Keratinocyte (primary cell): Measurements from ENCODE around the gene ACAP3. TPM values are rescaled to one million over a fixed set of nuclear protein-coding genes. Genes with fewer than 3 reads are reported as not detected.

Source experiments
- DNase-seq: peaks from one replicate; pipeline ENCODE4 v3.0.0-alpha.2; 2011; ENCODE audit warnings: low read depth, missing footprints, low spot score
- FAIRE-seq: peaks from 2 replicates; lab custom pipeline; 2011; peaks lifted over from hg19 to GRCh38; lab: Jason Lieb, UNC
- H2AFZ ChIP-seq: 2 replicates; pipeline ENCODE4 v1.6.0; 2012; ENCODE audit warnings: low read length, control low read depth, inconsistent platforms; ENCODE audit not compliant: control insufficient read depth
- H3K27ac ChIP-seq: 2 replicates; pipeline ENCODE4 v1.5.1; 2011; ENCODE audit warnings: low read length; ENCODE audit not compliant: control insufficient read depth, insufficient read depth
- H3K27me3 ChIP-seq: 3 replicates; pipeline ENCODE4 v1.6.0; 2011; ENCODE audit warnings: low read length; ENCODE audit not compliant: control insufficient read depth, insufficient read depth; ENCODE audit errors: extremely low read depth
- H3K36me3 ChIP-seq, 2 experiments: 2 replicates in 1 of 2; 3 replicates in 1 of 2; pipeline ENCODE4 v1.5.1; 2011; ENCODE audit warnings: low read length in 2 of 2, mild to moderate bottlenecking in 1 of 2; ENCODE audit not compliant: control insufficient read depth in 2 of 2, insufficient read depth in 2 of 2; ENCODE audit errors: extremely low read depth in 1 of 2
- H3K4me1 ChIP-seq: 3 replicates; pipeline ENCODE4 v1.5.1; 2011; ENCODE audit warnings: low read length; ENCODE audit not compliant: control insufficient read depth, insufficient read depth; ENCODE audit errors: extremely low read depth
- H3K4me2 ChIP-seq: 3 replicates; pipeline ENCODE4 v1.6.0; 2011; ENCODE audit warnings: low read depth, low read length; ENCODE audit not compliant: control insufficient read depth, insufficient read depth; ENCODE audit errors: extremely low read depth
- H3K4me3 ChIP-seq, 3 experiments: fragments of 200-600 bp in 1 of 3; sonication (generic) in 1 of 3; 2 replicates in 2 of 3; 3 replicates in 1 of 3; pipeline ENCODE4 v1.5.1; 2011 to 2016; ENCODE audit warnings: low read length in 3 of 3, mild to moderate bottlenecking in 3 of 3, control low read depth in 2 of 3, inconsistent platforms in 1 of 3, low read depth in 1 of 3, mixed read lengths in 1 of 3, mixed run types in 1 of 3, moderate library complexity in 1 of 3; ENCODE audit not compliant: control insufficient read depth in 2 of 3, insufficient read depth in 2 of 3; ENCODE audit errors: extremely low read depth in 1 of 3
- H3K79me2 ChIP-seq: 2 replicates; pipeline ENCODE4 v1.6.0; 2012; ENCODE audit warnings: low read length; ENCODE audit not compliant: control insufficient read depth, insufficient read depth
- H3K9ac ChIP-seq: 3 replicates; pipeline ENCODE4 v1.6.0; 2011; ENCODE audit warnings: low read length; ENCODE audit not compliant: control insufficient read depth, insufficient read depth; ENCODE audit errors: extremely low read depth
- H3K9me1 ChIP-seq: 3 replicates; pipeline ENCODE4 v1.6.0; 2011; ENCODE audit warnings: low read length; ENCODE audit not compliant: control insufficient read depth, insufficient read depth; ENCODE audit errors: extremely low read depth
- H3K9me3 ChIP-seq: 2 replicates; pipeline ENCODE4 v1.5.1; 2012; ENCODE audit warnings: low read depth, low read length; ENCODE audit not compliant: control insufficient read depth
- H4K20me1 ChIP-seq: 3 replicates; pipeline ENCODE4 v1.6.0; 2011; ENCODE audit warnings: low read length; ENCODE audit not compliant: control insufficient read depth, insufficient read depth; ENCODE audit errors: extremely low read depth
- CTCF ChIP-seq, 3 experiments: IDR thresholded peaks in 1 of 3; conservative IDR thresholded peaks in 1 of 3; optimal IDR thresholded peaks in 1 of 3; 2 replicates in 2 of 3; 3 replicates in 1 of 3; pipeline versions ENCODE3 to v1.5.1; 2011; ENCODE audit warnings: low read length in 3 of 3, mild to moderate bottlenecking in 3 of 3, moderate library complexity in 2 of 3, control low read depth in 1 of 3, inconsistent platforms in 1 of 3; ENCODE audit not compliant: insufficient read depth in 2 of 3; ENCODE audit errors: extremely low read depth in 1 of 3
- EZH2 ChIP-seq: IDR thresholded peaks from one replicate; pipeline ENCODE4 v1.6.1; 2012; ENCODE audit warnings: inconsistent platforms, mild to moderate bottlenecking, low read length, moderate library complexity
- dilution Hi-C: fragments of 300-500 bp; cut with MboI; formaldehyde crosslinking; loops from one replicate; pipeline ENCODE4 v1.7.0; 2020; ENCODE audit warnings: low sequenced_read_pairs; ENCODE audit not compliant: extremely low pct_ligation_motif_present
- polyA plus RNA-seq, 5 experiments: library from polyadenylated mRNA; depleted of rRNA in 3 of 5; stranded (reverse) in 3 of 5; stranded (forward) in 1 of 5; unstranded in 1 of 5; fragments of >200 nt; gene quantifications; 1 replicate in 1 of 5; 2 replicates in 3 of 5; 3 replicates in 1 of 5; pipeline versions ENCODE4 v1.2.1 to v1.2.3, GENCODE V29; 2011 to 2012; ENCODE audit warnings: missing spikeins in 2 of 5, low read depth in 1 of 5, low replicate concordance in 1 of 5

Gene ACAP3
- polyA plus RNA-seq, 1 donor (not counting 4 experiments of a cell fraction or from before 2014, with no cell fraction given), result 17.4 TPM

GRCh38 chr1:1305300-1306069, 2.2 kb downstream of the ACAP3 start:
- TF ChIP-seq EZH2, result no peak
- TF ChIP-seq CTCF (optimal IDR thresholded peaks at IDR 0.05 in 1 of 3, IDR thresholded peaks at IDR 0.05 in 1 of 3, conservative IDR thresholded peaks at IDR 0.05 in 1 of 3; ENCODE audit: extremely low read depth in 1 of 3, insufficient read depth in 2 of 3, low read length in 3 of 3), result peak in 1 of 3 experiments; percentile 20
- H4K20me1 ChIP-seq, result peaks cover 3% of the 10 kb centered on the region
- H3K9ac ChIP-seq, result peak overlapping the region; percentile 68
- peak overlapping the region; percentile 71 for H3K4me2 ChIP-seq
- H3K9me1 ChIP-seq, result no peaks in the 10 kb centered on the region
- no peaks in the 10 kb centered on the region for H3K27me3 ChIP-seq
- H3K9me3 ChIP-seq, result no peaks in the 10 kb centered on the region
- H3K36me3 ChIP-seq, result peaks cover 3 to 4% of the 10 kb centered on the region in 2 experiments
- H3K27ac ChIP-seq, result peak overlapping the region; percentile 91
- DNase-seq, result no peak
- H2AFZ ChIP-seq, result no peak overlapping the region
- dilution Hi-C loops, result no loop called here
- peaks cover 24% of the 10 kb centered on the region for H3K79me2 ChIP-seq
- peaks cover 60% of the 10 kb centered on the region for H3K4me1 ChIP-seq
- peak; percentile 84 for FAIRE-seq
- peak overlapping the region; percentile 53 to 76 (median 54) for H3K4me3 ChIP-seq

DNA sequence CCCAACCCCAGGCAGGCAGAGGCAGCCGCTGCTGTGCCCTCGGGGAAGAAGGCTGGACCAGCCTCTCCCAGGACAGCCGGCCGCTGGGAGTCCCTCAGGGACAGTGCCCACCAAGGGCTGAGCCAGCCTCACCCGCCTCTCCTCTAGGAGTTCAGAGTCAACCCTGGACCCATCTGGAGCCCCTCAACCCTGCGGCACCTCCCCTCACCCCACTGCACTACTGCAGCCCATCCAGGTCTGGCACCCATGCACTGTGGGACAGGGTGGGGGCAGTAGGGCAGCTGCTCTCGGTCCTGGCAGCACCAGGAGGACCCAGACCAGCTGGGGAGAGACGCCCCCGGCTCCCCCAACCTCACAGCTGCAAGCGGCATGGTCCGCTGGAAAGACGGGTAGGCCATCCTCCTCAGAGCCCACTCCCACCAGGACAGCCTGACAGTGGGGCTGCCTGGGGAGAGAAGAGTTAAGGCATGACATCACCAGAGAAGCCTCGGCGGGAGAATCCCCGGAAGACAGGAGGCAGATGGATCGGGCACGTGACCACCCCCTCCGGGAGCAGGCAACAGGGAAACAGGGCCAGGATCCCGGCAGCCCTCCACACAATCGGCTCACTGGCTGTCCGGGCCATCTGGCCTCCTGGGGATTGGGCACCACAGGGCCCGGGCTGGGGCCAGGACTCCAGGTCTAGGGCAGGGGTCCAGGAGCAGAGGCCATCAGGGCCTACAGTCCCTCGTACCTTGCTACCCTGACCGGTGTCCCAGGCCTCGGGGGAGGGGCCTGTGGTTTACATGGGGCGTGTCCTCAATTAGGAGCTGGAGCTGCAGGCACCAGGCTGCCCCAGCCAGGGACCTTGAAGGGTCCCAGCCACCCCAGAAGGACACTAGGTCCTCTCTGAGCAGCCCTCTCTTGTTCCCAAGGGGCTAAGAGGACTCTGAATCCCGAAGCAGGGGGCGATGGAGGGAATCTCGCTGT, 3.1 kb downstream of the ACAP3 start:
- peak overlapping the region; percentile 68 for H3K9ac ChIP-seq
- no peaks in the 10 kb centered on the region for H4K20me1 ChIP-seq
- dilution Hi-C loops, result no loop called here
- H3K79me2 ChIP-seq, result peaks cover 22% of the 10 kb centered on the region
- H3K36me3 ChIP-seq, result no peaks in the 10 kb centered on the region
- peak overlapping the region; percentile 3 for H2AFZ ChIP-seq
- H3K9me3 ChIP-seq, result no peaks in the 10 kb centered on the region
- FAIRE-seq, result peak; percentile 34
- H3K4me3 ChIP-seq, result peak overlapping the region; percentile 21 to 54 (median 53)
- peak overlapping the region; percentile 71 for H3K4me2 ChIP-seq
- DNase-seq, result no peak
- H3K27me3 ChIP-seq, result no peaks in the 10 kb centered on the region
- no peak for TF ChIP-seq CTCF (optimal IDR thresholded peaks at IDR 0.05 in 1 of 3, IDR thresholded peaks at IDR 0.05 in 1 of 3, conservative IDR thresholded peaks at IDR 0.05 in 1 of 3; ENCODE audit: extremely low read depth in 1 of 3, insufficient read depth in 2 of 3, low read length in 3 of 3)
- TF ChIP-seq EZH2, result no peak
- no peaks in the 10 kb centered on the region for H3K9me1 ChIP-seq
- peak overlapping the region; percentile 91 for H3K27ac ChIP-seq
- peaks cover 52% of the 10 kb centered on the region for H3K4me1 ChIP-seq
